Prostate gland (tissue), 2 donors: ENCODE measurements around the gene ADARB1.

ENCODE experiments used
- POLR2AphosphoS5 ChIP-seq: sonication (generic); formaldehyde crosslinking; IDR thresholded peaks from one replicate; pipeline ENCODE4 v1.6.1; 2017; ENCODE audit warnings: antibody characterized with exemption
- TF ChIP-seq, protein P1 (sequence below), 4 experiments: fragments of 200-600 bp in 2 of 4; fragments of 450-650 bp in 2 of 4; sonication (generic) in 2 of 4; IDR thresholded peaks; 1 replicate in 3 of 4; 2 replicates in 1 of 4; pipeline ENCODE4 v1.5.1; 2016 to 2019; ENCODE audit warnings: antibody characterized with exemption in 4 of 4, mild to moderate bottlenecking in 2 of 4, moderate library complexity in 2 of 4

DNA sequence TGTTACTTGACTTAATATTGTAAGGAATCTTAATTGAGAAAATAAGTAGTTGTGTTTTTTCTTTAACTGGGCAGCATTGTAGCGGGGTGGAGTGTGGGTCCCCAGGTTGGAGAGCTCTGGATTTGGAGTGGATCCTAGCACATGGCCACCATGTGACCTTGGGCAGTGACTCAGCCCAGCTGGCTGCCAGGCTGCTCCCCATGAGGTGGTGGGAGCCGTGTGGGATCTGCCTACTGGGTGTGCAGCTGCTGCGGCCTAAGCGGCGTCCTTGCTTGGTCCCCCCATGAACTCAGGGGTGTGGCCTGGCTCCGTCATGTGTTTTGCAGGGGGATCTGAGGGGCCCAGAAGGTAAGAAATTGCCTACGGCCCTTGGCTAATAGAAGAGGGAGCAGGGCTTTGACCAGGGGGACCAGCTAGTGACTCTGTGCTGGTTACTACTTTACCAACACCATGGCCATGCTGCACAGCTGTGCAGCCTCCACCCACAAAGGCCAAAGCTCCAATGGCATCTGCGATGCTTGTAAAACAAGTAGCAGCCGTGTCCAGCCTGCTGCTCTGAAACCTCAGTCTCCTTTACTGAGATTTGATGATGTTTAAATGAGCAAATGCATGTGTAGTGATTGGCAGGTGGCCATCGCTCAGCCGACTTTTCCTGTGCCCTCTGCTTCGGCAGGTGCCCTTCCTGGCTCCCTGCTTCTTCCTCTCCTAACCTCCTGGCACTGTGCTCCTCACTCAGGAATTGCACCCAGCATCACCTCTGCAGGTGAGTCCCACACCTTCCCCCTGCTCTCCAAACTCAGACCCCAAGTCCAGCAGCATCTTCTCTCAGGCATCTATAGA lies 68.3 kb downstream of the ADARB1 start:
- TF ChIP-seq, protein P1, sequence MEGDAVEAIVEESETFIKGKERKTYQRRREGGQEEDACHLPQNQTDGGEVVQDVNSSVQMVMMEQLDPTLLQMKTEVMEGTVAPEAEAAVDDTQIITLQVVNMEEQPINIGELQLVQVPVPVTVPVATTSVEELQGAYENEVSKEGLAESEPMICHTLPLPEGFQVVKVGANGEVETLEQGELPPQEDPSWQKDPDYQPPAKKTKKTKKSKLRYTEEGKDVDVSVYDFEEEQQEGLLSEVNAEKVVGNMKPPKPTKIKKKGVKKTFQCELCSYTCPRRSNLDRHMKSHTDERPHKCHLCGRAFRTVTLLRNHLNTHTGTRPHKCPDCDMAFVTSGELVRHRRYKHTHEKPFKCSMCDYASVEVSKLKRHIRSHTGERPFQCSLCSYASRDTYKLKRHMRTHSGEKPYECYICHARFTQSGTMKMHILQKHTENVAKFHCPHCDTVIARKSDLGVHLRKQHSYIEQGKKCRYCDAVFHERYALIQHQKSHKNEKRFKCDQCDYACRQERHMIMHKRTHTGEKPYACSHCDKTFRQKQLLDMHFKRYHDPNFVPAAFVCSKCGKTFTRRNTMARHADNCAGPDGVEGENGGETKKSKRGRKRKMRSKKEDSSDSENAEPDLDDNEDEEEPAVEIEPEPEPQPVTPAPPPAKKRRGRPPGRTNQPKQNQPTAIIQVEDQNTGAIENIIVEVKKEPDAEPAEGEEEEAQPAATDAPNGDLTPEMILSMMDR (IDR thresholded peaks at IDR 0.05), result no peak
- no peak for TF ChIP-seq POLR2AphosphoS5
